Activated CD4-positive, alpha-beta T cell treated with anti-CD3 and anti-CD28 coated beads, Interleukin-10, Interleukin-2, amounts not matched to agents 100 ng/mL and 50 ng/mL, durations not matched to agents 16 hours and 8 hours (primary cell): ENCODE results near the gene FZR1.
A peak's percentile ranks its signal among the peaks of the same experiment; 100 is the strongest.

ENCODE experiments used
- DNase-seq: peaks from one replicate; pipeline ENCODE4 v3.0.0-alpha.2; 2020

The FZR1 gene

DNA sequence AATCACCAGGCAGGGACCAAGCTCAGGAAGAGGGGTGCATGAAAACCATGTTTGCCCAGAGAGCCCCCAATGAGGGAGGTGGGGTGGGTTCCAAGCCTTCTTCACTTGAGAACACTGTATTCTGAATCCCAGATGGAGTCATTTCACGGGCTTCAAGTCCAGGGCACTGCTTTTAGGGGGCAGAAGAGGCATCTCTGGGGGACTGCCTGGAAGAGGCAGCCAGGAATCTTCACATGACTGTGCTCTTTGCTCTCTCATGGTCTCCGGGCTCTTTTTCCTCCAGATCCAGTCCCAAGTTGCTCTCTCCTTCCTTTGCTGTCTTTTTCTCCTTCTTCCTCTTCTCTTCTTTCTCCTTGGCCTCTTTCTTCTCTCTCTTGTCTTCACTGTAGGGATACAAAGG is 31.5 kb upstream of the FZR1 start:
- no peak for DNase-seq

DNA sequence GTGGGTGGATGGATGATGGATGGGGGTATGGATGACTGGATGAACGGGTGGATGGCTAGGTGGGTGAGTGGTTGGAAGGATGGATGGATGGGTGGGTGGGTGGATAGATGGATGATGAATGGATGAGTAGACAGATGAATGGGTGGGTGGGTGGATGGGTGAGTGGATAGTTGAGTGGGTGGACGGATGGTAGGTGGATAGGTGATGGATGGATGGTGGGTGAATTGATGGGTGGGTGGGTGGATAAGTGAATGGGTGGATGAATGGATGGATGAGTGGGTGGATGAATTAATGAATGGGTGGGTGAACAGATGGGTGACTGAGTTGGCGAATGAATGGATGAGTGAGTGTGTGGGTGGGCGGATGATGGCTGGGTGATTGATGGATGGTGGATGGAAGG is 30.7 kb upstream of the FZR1 start:
- no peak for DNase-seq

DNA sequence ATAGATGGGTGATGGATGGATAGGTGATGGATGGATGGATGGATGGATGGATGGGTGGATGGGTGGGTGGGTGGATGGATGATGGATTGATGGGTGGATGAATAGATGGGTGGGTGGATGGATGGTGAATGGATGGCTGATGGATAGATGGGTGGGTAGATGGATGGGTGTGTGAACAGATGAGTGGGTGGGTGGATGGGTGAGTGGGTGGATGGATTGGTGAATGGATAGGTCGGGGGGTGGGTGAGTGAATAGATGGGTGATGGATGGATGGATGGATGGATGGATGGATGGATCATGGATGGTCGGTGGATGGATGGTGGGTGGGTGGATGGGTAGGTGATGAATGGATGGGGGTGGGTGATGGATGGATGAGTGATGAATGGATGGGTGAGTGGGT is 29.3 kb upstream of the FZR1 start:
- DNase-seq = no peak

DNA sequence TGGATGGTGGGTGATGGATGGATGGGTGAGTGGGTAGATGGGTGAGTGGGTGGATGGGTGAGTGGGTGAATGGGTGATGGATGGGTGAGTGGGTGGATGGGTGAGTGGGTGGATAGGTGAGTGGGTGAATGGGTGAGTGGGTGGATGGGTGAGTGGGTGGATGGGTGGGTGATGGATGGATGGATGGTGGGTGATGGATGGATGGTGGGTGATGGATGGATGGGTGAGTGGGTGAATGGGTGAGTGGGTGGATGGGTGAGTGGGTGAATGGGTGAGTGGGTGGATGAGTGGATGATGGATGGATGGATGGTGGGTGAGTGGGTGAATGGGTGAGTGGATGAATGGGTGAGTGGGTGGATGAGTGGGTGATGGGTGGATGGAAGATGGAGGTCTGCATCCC is 28.6 kb upstream of the FZR1 start:
- no peak for DNase-seq

DNA sequence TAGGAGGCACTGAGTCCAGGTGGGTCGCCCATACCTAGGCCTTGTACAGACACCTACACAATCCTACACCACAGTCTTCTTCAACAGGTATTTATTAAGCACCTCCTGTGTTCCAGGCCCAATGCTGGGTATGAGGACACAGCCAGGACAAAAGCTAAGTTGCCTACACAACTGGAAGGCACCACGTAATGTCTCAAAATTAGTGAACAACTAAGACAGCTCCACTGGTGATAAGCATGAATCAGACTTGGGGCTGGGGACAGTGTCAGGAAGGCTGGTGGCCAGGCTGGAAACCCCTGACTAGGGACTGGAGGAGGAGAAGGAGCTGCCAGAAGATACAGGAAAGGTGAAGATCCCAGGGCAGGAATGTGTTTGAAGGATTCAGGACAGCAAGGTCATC is 28.2 kb upstream of the FZR1 start:
- no peak for DNase-seq

DNA sequence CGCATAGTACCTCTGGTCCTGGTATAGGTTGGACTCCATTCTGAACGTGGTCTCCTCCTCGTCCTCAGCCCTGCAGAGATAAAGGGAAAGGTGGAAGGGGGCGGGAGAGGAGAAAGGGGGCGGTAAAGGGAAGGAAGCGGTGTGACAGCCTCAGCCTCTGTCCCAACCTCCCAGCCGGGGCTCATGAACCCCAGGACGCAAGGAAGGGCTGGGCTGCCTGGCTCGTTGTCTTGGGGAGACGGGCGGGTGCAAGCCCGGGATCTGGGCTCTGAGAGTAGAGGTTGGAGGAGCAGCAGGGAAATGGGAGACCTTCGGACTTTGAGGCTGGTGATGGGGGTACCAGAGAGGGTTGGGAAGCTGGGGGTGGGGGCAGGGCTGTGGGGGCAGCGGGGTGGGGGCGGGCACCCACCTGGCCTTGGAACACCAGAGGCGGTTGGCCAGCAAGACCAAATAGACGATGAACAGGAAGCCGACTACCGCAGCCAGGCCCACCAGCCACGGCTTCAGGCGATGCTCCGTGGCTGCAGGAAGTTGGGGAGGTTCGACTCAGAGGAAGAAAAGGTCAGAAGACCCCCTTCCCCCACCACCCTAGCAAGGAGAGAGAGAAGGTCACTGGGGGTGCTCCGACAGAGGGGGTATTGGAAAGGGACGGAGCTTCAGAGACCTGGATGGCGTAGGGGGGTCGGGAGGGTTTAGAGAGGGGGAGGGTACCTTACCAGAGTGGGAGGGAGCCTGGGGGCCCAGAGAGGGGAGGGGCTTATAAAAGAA is 27.5 kb upstream of the FZR1 start:
- no peak for DNase-seq

DNA sequence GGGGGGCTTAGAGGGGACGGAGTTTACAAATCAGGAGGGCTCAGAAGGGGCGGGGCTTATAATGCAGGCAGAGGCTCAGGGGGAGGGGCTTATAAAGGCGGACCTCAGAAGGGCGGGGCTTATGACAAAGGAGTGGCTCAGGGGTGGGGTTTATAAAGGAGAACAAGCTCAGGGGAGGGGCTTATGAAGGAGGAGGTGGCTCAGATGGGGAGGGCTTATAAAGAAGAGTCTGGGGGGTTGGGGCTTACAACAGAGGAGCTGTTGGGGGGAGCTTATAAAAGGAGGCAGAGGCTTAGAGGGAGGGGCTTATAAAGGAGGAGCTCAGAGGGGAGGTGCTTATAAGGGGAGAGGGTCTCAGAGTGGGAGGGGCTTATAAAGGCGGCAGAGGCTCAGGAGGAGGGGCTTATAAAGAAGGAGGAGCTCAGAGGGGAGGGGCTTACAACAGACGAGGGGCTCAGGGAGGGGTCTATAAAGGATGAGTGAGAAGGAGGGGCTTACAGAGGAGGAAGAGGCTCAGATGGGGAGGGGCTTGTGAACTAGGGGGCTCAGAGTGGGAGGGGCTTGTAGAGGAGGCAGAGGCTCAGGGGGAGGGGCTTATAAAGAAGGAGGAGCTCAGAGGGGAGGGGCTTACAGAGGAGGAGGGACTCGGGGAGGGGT is 26.8 kb upstream of the FZR1 start:
- DNase-seq = peak; percentile 44

DNA sequence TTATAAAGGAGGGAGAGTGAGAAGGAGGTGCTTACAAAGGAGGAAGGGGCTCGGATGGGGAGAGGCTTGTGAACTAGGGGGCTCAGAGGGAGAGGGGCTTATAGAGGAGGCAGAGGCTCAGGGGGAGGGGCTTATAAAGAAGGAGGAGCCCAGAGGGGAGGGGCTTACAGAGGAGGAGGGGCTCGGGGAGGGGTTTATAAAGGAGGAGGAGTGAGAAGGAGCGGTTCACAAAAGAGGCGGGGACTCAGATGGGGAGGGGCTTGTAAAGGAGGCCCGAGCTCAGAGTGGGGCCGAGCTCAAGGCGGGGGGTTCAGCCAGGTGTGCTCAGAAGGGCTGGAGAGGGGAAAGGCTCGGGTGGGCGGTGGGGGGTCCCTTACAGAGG is 26.3 kb upstream of the FZR1 start:
- peak; percentile 35 for DNase-seq

DNA sequence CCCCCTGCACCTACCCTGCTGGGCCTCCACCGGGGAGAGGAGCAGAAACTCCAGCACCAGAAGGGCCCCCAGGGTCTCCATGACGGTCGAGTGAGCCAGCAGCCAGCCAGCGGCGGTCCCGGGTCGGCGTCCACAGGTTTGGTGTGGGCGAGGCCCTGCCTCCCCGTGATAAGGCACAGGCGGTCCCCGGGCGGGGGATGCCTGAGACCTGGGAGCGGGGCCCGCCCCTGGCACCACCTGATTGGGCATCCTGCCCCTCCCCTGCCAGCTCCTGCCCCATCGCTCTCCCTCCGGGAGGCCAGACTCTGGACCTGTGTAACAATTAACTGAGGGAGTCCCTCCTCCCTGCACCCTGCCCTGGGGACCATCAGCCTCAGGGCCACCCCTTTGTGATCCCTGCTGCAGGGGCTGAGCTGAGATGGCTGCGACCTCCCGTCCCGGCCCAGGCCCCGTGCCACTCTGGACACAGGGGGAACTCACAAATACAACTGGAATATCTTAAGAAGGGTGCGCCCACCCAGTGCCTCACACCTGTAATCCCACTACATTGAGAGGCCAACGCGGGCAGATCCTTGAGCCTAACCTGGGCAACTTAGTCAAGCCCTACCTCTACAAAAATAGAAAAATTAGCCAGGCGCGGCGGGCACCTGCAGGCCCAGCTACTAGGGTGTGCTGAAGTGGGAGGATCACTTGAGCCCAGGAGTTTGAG is 25.6 kb upstream of the FZR1 start, which contains the start of gene SMIM24:
Gene SMIM24 (minus strand): TSS at position 143 of the 709 bp plus-strand sequence. CDS start 62 bp downstream, at position 81.
- no peak for DNase-seq

DNA sequence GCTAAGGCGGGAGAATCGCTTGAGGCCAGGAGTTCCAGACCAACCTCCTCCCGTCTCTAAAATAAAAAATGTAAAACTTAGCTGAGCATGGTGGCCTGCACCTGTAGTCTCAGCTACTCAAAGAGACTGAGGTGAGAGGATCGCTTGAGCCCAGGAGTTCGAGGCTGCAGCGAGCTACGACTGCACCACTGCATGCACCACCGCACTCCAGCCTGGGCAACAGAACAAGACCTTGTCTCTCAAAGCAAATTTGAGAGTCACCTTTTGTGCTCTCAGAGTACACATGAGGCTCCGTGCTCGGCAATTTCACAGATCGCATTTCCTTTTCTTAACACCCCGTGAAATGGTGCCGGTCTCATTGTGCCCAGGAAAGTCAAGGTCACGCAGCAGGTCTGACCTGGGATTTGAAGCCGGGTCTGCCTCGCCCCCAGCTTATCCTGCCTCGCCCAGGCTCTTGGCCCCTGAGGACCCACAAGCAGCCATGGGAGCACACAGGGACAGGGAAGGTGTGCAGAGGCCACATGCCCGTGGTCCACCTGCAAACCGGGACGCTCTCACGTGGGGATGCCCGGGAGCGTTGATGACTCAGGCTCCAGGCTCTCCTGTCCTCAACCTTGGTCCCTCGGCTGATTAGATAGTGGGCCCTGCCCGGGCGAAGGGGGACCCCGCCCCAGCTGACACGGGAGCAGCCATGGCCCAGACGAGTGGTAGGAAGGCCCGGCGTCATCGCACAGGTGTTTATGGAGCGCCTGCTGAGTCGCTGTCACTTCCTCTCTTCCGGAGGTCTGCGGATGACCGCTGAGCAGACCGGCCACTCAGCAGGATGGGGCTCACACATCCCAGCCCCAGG is 24.6 kb upstream of the FZR1 start:
- no peak for DNase-seq

DNA sequence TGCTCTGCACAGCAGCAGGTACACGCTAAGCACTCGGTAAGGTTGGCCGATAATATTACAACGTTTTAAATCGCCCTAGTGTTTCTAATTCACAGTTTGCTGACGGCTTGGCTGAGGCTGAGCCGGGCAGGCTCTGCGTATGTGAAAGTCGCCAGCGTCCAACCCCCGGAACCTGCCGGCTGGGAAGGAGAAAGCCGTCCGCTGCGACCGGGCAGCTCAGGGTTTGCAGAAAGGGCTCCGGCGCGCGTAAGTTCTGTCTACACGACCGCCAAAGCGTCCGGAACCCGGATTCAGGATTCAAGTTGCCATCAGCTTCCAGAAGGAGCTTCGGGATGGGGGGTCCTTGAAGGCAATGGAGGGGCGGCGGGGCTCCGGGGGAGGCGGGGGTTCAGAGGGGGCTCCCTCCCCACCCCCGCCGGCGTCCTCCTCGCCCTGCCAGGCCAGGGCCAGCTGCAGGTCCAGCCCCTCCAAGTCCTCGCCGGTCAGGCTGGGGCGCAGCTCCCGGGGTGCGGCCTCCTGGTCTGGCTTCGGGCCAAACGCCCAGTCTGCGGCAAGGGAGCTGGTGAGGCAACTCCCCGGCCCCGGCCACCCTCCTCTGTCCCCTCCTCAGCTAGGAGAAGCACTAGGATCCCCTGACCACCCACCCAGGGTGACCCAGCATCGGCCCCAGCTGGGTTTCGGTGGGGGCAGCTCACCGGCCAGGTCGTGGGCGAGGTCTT is 23.4 kb upstream of the FZR1 start:
- DNase-seq = no peak

DNA sequence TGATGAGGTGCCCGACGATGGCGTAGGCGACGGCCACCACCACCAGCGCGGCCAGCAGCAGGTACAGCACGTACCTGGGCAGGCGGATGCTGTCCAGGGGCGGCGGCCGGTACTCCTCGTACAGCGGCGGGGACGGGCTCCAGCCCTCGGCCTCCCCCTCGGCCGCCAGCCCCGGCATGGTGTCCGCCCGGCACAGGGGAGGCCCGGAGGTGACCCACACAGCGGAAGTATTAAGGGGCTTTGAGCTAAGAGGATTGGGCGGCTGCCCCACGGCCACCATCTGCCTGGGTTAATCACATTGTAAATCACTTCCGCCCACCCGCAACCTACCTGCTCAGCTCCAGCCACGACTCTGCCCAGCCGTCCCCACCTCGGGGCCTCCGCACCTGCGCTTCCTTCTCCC is 22.9 kb upstream of the FZR1 start, which contains the start of gene SMIM44:
Gene SMIM44 (minus strand): TSS at position 216 of the 403 bp plus-strand sequence. CDS start 38 bp downstream, at position 178.
- no peak for DNase-seq

DNA sequence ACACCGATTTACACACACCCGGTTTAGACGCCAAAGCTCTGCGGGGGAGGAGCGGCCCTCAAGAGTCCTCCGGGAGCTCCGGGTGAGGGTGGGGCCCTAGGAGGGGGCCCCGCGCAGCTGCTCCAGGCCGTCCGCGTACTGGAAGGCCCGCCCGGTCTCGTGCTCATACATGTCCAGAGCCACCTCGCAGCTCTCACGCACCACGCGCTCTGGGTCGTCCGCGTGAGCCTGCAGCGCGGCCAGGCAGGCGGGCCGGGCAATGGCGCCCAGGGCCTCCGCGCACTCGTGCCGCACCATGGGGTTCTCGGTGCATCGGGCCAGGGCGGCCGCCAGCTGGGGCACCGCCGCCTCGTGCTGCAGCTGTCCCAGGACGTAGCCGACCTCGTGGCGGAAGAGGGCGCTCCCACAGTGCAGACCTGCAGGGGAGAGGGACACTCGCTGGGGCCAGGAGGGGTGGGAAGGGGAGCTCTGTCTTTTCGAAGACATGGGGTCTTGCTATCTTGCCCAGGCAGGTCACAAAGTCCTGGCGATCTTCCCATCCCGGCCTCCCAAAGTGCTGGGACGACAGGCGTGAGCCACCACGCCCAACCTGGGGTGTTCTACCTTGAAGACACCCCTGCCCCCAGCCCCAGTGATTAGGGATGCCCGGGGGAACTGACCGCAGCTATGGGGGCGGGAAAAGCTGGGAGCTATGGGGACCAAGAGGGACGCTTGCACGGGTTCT is 14.6 kb upstream of the FZR1 start:
- DNase-seq = no peak

DNA sequence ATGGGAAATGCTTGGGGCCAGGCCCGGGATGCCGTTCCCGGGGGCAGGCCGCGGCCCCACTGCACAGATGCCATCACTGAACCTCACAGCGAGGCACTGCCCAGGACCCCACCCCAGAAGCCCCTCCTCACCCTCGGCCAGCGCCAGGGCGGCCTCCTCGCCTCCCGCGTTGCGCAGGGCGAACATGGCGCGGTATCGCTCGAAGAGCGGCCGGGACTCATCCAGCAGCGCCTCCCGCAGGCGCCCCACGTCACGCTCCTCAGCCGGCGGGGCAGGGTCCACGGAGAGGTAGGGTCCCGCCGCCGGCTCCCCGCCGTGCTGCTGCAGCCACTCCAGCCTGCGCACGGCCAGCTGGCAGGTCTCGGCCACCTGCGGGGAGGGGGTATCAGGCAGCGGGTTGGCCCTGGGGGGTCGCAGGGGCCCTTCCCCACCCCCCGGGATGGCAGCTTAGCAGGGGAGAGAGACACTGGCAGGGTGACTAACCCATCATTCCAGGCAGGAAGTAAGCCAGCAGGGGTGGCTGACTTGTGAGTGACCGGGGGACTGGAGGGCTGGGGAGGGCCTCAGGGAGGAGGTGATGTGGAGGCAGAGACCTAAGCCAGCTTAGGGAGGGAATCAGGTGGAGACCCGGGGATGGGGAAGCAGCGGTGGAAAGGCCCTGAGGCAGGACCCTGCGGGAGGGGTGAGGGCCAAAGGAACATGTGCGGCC is 13.8 kb upstream of the FZR1 start:
- DNase-seq = no peak

DNA sequence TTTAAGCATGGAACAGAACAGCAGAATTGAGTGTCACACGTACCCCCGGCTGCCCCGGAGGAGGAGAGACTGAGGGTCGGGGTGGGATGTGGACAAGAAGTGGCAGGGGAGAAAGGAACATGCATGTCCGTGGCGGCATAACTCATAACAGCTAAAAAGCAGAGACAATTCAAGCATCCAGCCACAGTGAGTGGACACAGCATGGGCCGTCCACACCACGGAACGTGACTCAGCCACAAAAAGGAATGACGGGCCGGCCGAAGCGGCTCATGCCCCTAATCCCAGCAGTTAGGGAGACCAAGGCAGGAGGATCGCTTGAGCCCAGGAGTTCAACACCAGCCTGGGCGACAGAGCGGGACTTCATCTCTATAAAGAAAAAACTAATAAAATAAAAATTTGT is 13.2 kb upstream of the FZR1 start:
- no peak for DNase-seq

DNA sequence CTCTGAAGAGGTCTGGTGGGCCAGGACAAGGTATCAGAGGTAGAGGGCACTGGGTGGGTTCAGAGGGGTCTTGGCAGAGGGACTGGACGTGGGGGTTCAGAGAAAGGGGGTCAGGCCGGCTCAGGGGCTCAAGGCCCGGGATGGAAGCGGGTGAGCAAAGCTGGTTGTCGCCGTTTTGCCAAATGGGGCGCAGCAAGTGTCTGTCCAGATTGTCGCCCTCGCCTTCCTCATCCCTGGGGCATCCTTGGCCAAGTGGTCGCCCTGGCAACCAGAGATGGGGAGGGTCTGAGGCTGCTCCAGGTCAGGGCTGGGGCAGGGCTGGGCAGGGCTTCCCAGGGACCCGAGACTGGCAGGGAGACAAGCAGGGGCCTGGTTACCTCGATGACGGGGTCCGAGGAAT is 12.5 kb upstream of the FZR1 start:
- DNase-seq = no peak

DNA sequence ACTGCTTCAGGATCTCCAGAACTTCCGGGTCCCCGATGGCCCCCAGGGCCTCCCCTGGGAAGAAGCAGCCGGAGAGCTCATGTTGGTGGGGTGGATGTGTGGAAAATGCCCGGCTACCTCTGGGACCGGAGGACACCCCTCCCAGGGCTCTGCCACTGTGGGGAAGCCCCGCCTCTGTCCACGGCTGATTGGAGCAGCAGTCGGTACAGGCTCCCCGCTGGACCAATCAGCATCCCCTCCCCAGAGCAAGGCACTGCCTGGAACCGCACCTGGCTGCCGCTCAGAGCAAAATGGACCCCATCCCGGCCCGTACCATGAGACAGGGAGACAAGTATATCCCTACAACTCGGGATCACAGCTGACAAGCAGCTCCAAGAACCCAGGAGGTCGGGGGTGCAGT is 12.1 kb upstream of the FZR1 start:
- peak; percentile 62 for DNase-seq

DNA sequence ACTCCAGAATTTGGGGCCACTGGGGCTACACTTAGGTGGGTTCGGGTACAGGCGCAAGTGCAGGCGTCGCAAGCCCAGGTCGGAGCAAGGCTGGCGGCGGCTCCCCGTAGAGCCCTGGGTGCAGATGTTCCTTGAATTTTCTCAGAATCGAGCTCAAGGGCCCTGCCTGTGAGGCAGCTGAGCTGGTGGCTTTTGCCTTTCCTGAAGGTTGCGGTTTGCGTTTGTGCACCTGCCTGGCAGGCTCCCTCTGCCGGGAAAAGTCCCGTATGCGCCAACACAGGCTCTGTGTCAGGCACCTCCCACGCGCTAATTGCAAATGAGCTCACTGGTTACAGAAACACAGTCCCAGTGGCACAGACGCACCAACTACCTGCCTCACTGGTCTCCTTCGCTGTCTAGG is 11.6 kb upstream of the FZR1 start:
- DNase-seq = peak; percentile 66

DNA sequence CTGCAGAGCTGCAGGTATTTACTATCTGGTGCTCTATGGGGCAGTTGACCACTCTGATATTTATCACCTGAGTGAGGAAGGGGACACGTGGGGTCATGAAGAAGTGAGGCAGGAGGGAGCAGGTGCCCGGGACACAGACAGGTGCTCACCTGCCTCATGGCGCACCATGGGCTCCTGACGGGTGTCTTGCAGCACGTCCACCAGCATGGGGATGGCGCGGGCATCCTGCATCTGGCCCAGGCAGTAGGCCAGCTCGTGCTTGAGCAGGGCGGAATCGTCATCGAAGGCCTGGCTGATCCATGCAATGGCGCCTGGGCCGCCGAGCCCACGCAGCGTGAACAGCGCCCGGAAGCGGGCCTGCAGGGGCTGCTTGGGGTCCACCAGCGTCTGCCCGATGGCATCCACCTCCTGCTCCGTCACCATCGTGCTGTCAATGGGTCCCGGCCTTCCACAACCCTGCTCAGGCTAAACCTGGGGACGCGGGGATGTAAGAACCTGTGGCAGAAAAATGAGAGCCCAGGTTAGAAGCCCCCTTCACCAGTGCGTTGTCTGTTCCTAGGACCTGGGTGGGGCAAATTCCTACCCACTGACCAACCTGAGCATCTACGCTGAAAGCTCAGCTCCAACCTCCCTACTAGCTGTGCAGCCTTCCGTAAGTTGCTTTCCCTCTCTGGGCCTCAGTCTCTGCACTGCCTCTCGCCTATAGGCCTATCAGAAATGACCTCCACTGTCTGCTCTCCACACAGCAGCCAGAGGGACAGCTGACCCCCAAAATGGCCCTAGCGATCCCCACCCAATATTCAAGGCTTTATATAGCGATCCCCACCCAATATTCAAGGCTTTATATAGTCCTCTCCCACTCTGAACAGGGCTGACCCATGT is 9.5 kb upstream of the FZR1 start:
- DNase-seq = no peak
